DMS 273 treated with DMSO at 0.1 percent for 48 hours (cell line): ENCODE data around the gene CFAP46.

Experiments
- DNase-seq: peaks from one replicate; lab custom pipeline; 2025; lab: John Stamatoyannopoulos, UW

CFAP46 gene

DNA sequence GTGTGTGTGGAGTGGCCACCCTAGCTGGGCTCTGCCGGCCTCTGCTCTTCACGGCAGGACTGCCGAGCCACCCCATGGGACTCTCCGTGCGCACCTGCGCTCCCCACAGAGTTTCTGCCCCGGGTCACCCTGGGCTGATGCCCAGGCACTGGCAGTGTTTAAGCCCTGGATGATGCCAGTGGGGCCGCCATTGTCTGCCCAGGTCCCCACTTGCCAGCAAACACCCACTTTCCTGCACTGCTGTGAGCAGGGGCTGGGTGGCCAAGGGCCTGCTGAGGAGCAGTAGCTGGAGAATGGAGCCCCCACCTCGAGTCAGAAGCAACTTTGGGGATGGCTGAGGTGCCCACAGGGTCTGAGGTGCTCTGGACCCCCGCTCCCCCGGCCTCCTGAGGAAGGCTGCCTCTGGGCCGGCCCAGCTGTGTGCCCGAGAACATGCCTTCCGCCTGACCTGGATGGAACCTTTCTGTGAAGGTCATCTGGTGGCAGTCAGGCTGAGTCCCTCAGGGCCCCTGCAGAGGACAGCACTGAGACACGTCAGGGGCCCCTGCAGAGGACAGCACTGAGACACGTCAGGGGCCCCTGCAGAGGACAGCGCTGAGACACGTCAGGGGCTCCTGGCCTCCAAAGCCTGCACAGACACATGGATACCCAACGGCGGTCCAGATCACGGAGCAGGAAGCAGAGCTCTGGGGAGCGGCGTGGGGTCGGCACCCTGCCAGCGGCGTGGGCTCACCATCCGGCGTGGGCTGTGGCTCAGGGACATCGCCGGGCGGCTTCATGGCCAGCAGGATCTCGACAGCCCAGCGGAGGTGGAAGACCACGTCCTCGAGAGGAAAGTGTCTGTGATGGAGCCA, 62.0 kb downstream of the CFAP46 start:
- no peak for DNase-seq

- DNase-seq = no peak
These were observed 62.8 kb downstream of the CFAP46 start for GRCh38 chr10:132879408-132880127.

DNA sequence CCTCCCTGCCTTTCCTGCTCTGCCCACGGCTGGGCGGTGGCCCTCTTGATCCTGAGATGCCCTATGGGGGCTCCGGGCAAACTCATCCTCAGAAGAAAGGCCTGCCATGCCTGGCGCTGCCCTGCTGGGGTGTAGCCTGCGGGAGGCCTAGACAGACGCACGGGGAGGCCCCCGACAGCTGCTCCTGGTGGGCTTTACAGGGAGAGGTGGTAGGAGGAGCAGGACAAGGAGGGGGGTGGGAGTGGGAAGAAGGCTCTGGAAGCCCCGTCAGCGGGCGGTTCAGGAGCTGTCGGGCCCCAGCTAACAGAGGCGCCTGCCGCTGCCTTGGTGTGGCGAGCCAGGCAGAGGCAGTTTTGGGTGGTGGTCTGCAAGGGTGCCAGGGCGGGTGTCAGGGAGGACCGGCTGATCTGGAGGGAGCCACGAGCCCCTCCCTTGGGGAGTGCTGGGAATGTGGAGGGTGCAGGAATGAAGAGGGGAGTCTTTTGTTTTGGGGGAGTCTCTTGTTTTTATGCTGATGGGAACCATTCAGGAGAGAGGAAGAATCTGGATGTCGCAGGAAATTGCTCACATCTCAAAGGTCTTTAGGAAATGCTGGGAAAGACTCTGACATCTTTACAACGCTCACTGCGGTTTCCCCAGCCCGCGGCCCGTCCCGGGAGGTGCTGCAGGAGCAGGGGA, 63.5 kb downstream of the CFAP46 start:
- no peak for DNase-seq

- no peak for DNase-seq
These were observed 64.2 kb downstream of the CFAP46 start for GRCh38 chr10:132878091-132878729.

GRCh38 chr10:132877473-132877872, 64.9 kb downstream of the CFAP46 start:
- no peak for DNase-seq

- no peak for DNase-seq
These were observed 65.4 kb downstream of the CFAP46 start for GRCh38 chr10:132876993-132877431.

GRCh38 chr10:132876131-132876860, 66.1 kb downstream of the CFAP46 start:
- DNase-seq = no peak

DNA sequence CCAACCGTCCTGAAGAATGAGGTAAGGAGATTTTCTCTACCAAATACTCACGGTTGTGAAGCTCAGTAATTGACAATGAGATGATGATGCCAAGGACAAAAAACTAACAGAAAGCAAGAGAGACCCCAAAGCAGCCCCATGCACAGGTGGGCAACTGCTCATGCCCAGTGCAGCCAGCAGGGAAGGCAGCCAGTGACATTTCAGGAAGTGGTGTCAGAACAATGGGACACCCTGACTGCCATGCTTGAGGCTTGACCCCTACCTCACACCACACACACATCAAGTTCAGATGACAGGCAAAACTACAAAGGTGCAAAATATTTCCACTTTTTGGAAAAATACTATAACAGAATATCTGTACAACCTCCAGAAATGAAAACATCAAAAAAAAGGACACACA, 66.9 kb downstream of the CFAP46 start:
- DNase-seq = no peak

DNA sequence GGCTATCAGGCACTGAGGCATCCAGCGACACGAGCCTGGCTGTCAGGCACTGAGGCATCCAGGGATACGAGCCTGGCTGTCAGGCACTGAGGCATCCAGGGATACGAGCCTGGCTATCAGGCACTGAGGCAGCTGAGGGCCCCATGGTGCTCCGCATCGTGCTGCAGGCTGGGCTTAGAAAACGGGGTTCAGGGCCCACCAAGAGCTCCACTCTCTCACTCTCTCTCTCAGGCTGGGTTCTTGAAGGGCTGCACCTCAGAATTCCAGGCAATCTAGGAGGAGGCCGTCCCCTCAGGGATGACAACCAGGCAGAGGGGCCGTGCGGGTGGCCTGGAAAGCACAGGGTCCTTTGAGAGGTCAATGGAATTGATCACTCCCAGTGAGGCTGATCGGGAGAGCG, 69.0 kb downstream of the CFAP46 start:
- DNase-seq = no peak

DNA sequence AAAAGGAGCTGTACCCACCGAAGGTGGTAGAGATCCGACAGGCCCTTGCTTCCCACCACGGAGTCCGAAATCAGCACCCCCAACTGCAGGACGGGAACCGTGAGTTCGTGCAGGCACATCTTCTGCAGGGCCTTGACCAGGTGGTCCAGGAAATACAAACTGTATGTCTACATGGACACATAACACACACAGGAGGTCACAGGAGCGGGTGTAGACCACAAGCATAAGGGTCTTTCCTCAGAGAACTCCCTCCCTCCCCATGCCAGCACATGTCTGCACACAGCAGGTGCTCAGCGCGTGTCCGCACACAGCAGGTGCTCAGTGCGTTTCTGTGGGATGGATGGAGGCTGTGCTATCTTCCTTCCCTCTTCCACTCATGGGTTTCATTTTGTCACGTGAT, 69.7 kb downstream of the CFAP46 start:
- DNase-seq = no peak

DNA sequence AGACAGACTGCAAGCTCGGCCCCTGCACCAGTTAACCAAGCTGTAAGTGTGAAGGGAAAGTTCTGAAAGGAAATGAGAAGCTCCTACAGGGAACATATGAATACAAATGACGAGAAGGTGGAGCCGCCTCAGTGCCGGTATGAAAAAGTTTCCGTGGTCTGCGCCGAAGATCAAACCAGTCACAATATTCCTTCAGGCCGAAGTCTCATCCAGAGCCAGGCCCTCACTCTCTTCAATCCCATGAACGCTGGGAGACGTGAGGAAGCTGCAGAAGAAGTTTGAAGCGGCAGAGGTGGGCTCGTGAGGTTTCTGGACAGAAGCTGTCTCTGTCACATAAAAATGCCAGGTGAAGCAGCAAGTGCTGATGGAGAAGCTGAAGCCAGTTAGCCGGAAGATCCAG, 71.9 kb downstream of the CFAP46 start:
- DNase-seq = no peak

- DNase-seq = no peak
These were observed 72.7 kb downstream of the CFAP46 start for GRCh38 chr10:132869621-132870020.

DNA sequence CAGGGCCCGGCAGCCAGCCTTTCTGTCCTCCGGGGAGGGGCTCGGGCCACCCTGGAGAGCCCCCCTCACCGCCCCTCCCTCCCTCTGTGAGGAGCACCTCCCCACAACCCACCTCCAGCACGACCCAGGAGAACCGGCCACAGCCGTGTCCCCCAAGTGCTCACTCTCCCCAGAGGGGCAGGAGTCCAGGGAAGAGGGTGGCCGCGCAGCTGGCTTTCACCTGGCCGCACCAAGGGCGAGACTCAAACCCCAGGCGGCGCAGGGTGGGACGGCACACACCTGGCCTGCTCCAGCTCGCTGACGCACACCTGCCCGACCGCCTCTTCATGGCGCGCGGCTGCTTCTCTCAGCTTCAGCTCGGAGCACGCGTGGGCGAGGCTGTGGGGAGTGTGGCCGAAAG, 73.4 kb downstream of the CFAP46 start:
- no peak for DNase-seq

GRCh38 chr10:132867801-132868644, 74.3 kb downstream of the CFAP46 start:
- DNase-seq = no peak

DNA sequence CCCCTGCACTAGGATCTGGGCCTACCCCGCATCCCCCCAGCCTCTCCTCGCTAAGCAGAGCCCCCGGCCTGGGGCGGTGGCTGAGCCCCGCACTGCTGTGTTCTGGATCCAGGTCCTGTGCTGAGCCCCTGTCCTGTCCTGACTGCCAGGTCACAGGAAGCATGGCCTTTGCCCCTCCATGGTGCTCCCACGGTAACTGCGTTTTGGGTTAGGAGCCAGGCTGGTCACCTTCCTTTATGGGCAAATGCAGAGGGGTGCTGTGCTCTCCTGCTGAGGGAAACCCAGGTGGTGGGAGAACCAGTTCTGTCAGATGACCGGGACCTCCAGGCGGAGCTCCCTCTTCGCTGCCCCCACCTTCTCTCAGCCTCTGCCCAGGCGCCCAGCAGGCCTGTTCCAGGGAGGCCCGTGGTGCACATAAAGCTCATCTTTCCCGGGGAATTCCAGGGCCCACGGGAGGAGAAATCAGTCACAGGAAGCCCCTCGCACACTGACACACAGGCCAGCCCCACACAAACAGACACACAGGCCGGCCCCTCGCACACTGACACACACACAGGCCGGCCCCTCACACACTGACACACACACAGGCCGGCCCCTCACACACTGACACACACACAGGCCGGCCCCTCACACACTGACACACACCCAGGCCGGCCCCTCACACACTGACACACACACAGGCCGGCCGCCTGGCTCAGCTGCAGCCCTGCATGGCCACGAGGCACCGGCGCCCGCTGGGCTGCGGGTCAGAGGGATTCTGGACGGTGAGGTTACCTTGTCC, 75.6 kb downstream of the CFAP46 start:
- no peak for DNase-seq

GRCh38 chr10:132865851-132866600, 76.3 kb downstream of the CFAP46 start:
- no peak for DNase-seq

DNA sequence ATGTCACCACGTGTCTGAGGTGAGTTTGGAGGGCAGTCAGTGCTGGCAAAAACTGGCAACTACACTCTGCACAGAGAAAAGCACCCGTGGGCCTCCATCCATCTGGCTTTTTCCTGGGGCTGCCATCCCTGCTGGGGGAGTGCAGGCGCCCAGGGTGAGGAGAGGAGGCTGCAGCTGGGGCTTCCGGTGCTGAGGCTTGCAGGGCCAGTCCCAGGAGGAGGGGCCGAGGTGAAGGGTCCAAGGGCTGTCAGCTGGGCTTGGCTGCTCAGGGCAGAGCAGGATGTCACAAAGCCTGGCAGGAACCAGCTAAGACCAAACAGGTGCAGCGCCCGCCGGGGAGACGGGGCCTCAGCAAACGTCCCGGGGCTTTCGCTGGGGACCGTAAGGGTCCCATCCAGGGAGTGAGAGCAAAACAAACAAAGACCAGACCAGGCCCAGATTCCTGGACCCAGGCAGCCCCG, 77.2 kb downstream of the CFAP46 start:
- DNase-seq = no peak

DNA sequence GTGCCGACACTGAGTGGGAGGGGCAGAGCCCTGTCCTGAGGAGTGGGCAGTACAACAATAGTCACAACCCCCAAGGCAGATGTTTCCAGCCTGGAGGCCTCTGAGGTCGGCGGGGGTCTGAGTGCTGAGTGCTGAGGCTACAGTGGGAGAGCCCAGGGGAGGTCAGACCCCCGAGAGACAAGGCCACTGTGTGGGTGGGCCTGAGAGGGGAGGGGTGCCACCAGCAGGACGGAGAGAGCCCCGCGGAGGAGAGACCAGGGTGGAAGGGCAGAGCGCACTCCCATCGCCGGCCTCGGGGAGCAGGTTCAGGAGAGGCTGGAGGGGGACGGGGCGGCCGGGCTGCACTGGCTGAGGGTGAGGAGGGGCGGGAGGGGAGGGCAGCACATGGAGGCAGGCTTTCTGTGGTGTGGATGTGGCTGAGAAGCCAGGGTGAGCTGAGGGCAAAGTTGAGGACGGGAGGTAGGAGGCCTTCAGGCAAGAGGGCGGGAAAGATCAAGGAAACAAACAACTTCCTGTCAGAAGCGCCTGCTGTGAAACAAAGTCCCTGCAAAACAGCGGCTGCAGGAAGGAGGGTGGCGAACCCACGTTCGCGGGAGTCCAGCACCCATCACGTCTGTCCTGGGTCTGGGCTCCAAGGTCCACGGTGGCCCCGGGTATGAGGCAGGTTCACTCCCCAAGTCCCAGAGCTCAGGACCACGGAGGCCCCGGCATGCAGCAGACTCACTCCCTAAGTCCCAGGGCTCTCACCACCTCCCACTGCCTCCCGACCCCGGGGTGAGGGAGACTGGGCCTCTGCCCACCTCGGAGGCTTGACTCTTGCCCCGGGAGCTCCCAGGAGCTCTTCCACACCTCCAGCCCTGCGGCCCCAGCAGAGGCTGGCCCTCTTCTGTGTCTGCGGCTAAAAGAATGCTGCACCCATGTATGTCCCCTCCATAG, 79.6 kb downstream of the CFAP46 start:
- DNase-seq = no peak
